Breast epithelium (tissue), 4 donors: ENCODE results near the gene PDLIM1. TPM values are rescaled to one million over a fixed set of nuclear protein-coding genes. Genes with fewer than 3 reads are reported as not detected.

Experiments
- DNase-seq, 2 donors: peaks; one replicate each; pipeline ENCODE4 v3.0.0-alpha.2; 2019; ENCODE audit warnings: low spot score in 2 of 2
- H3K27ac ChIP-seq, 2 donors: fragments of 200-600 bp; sonication (generic) in 1 of 2; one replicate each; pipeline ENCODE4 v1.5.1; 2016 to 2019; ENCODE audit warnings: mild to moderate bottlenecking in 1 of 2
- H3K27me3 ChIP-seq, 2 donors: fragments of 200-600 bp; sonication (generic) in 1 of 2; one replicate each; pipeline versions ENCODE4 v1.5.1 to v1.6.0; 2017 to 2019; ENCODE audit warnings: control low read depth in 1 of 2, mild to moderate bottlenecking in 1 of 2
- H3K36me3 ChIP-seq: fragments of 200-600 bp; one replicate; pipeline ENCODE4 v1.5.1; 2019
- H3K4me1 ChIP-seq, 2 donors: fragments of 200-600 bp; sonication (generic); one replicate each; pipeline ENCODE4 v1.5.1; 2016 to 2019; ENCODE audit warnings: control low read depth in 1 of 2
- H3K4me3 ChIP-seq, 3 donors: fragments of 200-600 bp; sonication (generic); 1 replicate in 2 of 3; 2 replicates in 1 of 3; pipeline ENCODE4 v1.5.1; 2016 to 2019; ENCODE audit warnings: mild to moderate bottlenecking in 3 of 3, moderate library complexity in 2 of 3
- H3K9me3 ChIP-seq, 2 donors: fragments of 200-600 bp; sonication (generic) in 1 of 2; one replicate each; pipeline ENCODE4 v1.5.1; 2016 to 2019; ENCODE audit warnings: control low read depth in 1 of 2
- POLR2A ChIP-seq: fragments of 450-650 bp; IDR thresholded peaks from one replicate; pipeline ENCODE4 v1.6.1; 2016; ENCODE audit warnings: antibody characterized with exemption, mild to moderate bottlenecking, moderate library complexity
- POLR2AphosphoS5 ChIP-seq, 3 donors: sonication (generic); formaldehyde crosslinking; IDR thresholded peaks; one replicate each; pipeline ENCODE4 v1.6.1; 2017; ENCODE audit warnings: antibody characterized with exemption in 3 of 3
- intact Hi-C: fragments of 100-400 bp; cut with DNase I; formaldehyde crosslinking; loops from one replicate; pipeline ENCODE4 v1.15.1; 2023; ENCODE audit warnings: low total_unique reads
- total RNA-seq, 3 donors: library from RNA; depleted of rRNA; stranded (reverse); fragments of >200 nt; gene quantifications; one replicate each; pipeline ENCODE4 v1.1.0, GENCODE V29; 2016
- TF ChIP-seq, protein P1 (sequence below), 3 donors: fragments of 450-650 bp; IDR thresholded peaks; one replicate each; pipeline ENCODE4 v1.5.1; 2016 to 2017; ENCODE audit warnings: antibody characterized with exemption in 3 of 3, mild to moderate bottlenecking in 3 of 3, moderate library complexity in 3 of 3

PDLIM1 gene
- total RNA-seq, 3 donors from 2014 or later = 80.8 to 143 (median 87.7) TPM

DNA sequence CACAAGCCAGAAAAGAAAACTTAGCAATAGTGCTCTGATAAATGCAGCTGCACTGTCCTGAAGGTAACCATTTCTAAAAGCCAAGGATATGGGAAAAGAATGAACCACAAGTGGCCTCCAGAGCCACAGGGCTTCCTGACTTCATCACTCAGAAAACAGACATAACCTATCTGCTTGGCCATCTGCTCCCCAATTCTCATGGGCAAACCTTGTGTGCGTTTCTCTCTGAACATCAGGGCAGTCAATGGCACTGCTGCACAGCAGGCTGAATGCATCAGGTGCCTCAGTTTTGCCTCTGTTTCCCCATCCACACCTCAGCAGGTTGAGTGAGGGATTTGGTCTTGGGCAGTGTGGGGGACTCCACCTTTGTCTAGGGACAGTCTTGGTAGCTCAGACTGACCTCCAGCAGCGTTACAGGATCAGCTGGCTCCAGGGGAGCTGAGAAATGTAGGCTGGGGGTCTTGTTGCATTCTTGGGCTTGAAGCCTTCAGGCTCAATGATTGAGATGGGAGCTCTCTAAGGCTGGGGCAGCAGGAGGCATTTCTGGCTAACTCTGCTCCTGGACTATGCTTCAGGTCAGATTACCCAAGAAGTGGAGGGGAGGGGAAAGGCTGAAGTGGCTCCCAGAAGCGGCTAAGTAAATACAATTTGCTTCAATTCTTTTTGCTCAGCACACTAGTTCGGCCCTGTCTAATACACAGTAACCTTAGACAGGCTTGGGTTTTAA lies 23.6 kb upstream of the PDLIM1 start:
- no peak for TF ChIP-seq POLR2A
- TF ChIP-seq, protein P1, sequence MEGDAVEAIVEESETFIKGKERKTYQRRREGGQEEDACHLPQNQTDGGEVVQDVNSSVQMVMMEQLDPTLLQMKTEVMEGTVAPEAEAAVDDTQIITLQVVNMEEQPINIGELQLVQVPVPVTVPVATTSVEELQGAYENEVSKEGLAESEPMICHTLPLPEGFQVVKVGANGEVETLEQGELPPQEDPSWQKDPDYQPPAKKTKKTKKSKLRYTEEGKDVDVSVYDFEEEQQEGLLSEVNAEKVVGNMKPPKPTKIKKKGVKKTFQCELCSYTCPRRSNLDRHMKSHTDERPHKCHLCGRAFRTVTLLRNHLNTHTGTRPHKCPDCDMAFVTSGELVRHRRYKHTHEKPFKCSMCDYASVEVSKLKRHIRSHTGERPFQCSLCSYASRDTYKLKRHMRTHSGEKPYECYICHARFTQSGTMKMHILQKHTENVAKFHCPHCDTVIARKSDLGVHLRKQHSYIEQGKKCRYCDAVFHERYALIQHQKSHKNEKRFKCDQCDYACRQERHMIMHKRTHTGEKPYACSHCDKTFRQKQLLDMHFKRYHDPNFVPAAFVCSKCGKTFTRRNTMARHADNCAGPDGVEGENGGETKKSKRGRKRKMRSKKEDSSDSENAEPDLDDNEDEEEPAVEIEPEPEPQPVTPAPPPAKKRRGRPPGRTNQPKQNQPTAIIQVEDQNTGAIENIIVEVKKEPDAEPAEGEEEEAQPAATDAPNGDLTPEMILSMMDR (IDR thresholded peaks at IDR 0.05) = no peak
- TF ChIP-seq POLR2AphosphoS5 (IDR thresholded peaks at IDR 0.05) = no peak
- Histone ChIP-seq H3K27me3 (no peaks in the 10 kb centered on the region), H3K4me3 (no peak overlapping the region), H3K36me3 (no peaks in the 10 kb centered on the region), H3K4me1 (no peaks in the 10 kb centered on the region), H3K27ac (no peak overlapping the region), H3K9me3 (no peaks in the 10 kb centered on the region)
- intact Hi-C loops = no loop called here
- no peak for DNase-seq

DNA sequence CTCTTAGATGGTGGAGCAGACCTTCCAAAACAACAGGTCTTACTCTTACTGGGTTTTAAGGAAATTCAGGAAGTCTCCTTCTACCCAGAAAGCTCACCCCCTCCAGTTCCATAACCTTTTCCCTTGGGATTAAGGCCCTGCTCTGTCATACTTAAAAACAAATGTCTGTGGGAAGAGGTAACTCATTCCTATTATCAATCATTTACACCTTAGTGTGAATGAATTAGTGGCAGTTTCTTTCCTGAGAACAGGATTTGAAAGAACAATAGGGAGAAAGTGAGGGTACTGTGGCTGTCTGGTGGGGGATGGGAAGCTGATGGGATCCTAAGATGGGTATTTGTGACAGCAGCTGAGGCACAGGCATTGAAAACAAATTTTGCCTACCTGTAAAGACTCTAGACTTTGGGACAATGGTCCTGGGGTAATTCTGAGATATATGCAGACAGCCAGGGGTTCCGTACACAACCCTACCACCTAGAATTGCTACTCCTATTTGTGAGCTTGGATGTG lies 22.2 kb upstream of the PDLIM1 start:
- H3K4me1 ChIP-seq = no peaks in the 10 kb centered on the region
- DNase-seq = no peak
- intact Hi-C loops = no loop called here
- no peaks in the 10 kb centered on the region for H3K27me3 ChIP-seq
- no peak for TF ChIP-seq POLR2A
- no peak for TF ChIP-seq POLR2AphosphoS5 (IDR thresholded peaks at IDR 0.05)
- TF ChIP-seq, protein P1 (IDR thresholded peaks at IDR 0.05) = no peak
- no peaks in the 10 kb centered on the region for H3K36me3 ChIP-seq
- H3K4me3 ChIP-seq = no peak overlapping the region
- no peaks in the 10 kb centered on the region for H3K9me3 ChIP-seq
- H3K27ac ChIP-seq = no peak overlapping the region

DNA sequence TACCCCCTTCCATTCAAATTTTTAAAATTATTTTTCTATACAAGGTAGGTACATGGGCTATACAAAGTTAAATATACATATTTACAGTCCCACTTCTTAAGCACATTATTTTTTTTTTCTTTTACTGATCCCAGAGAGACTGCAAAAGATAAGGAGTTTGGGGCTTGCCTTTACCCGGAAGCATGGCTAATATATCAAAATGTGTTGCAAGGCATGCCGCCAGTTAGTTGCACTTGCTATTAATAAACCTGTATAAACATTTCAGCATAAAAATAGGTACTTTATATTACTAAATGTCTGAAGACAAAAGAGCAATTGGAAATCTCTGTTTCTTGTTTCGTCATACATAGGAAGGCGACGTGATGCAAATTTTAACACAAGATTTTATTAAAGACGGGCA lies 21.5 kb upstream of the PDLIM1 start:
- Histone ChIP-seq H3K27ac (no peak overlapping the region), H3K4me3 (no peak overlapping the region), H3K9me3 (no peaks in the 10 kb centered on the region), H3K4me1 (no peaks in the 10 kb centered on the region), H3K27me3 (no peaks in the 10 kb centered on the region), H3K36me3 (no peaks in the 10 kb centered on the region)
- intact Hi-C loops = no loop called here
- TF ChIP-seq, protein P1 (IDR thresholded peaks at IDR 0.05) = no peak
- TF ChIP-seq POLR2AphosphoS5 (IDR thresholded peaks at IDR 0.05) (no peak), POLR2A (no peak)
- no peak for DNase-seq

DNA sequence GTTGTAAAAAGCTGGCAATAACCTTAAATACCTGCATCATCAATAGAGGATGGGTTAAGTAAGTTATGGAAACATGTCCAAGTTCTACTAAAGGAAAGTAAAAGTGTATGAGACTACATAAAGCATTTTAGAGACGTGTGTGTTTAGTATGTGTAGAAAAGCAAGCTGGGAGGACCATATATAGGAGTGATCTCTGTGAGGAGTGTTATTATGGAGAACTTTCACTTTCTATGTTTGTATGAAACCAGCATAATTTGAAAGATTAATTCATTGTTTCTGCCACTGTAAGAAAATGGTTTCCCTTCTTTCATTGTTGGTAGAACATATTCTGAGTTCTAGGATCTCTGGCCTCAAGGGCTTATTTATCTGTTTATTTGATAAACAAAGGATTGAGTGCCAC lies 19.2 kb upstream of the PDLIM1 start:
- Histone ChIP-seq H3K4me3 (no peak overlapping the region), H3K36me3 (no peaks in the 10 kb centered on the region), H3K9me3 (no peaks in the 10 kb centered on the region), H3K27me3 (no peaks in the 10 kb centered on the region), H3K27ac (peak overlapping the region; percentile 56 to 70), H3K4me1 (no peaks in the 10 kb centered on the region)
- TF ChIP-seq, protein P1 (IDR thresholded peaks at IDR 0.05) = no peak
- TF ChIP-seq POLR2A (no peak), POLR2AphosphoS5 (IDR thresholded peaks at IDR 0.05) (no peak)
- DNase-seq = no peak
- intact Hi-C loops = no loop called here
